ENCODE results near the gene C11orf24. TPM values are rescaled to one million over a fixed set of nuclear protein-coding genes. Genes with fewer than 3 reads are reported as not detected.
A peak's percentile ranks its signal among the peaks of the same experiment; 100 is the strongest.

The C11orf24 gene
- total and polyA plus RNA-seq, 12 donors: 8.8 to 46.5 (median 26.8) TPM

GRCh38 chr11:68263444-68264035, 8.2 kb downstream of the C11orf24 start:
- Histone ChIP-seq H3K27ac (no peak overlapping the region), H3K27me3 (no peaks in the 10 kb centered on the region), H3K4me3 (no peak overlapping the region), H3K9me3 (replicated peaks in 1 of 3) (no peaks in the 10 kb centered on the region), H3K4me1 (replicated peaks in 1 of 2) (peaks cover 0 to 4% of the 10 kb centered on the region in 2 donors), H3K36me3 (replicated peaks in 1 of 2) (peaks cover 0 to 60% of the 10 kb centered on the region in 2 donors)
- intact Hi-C loops (cut with DNase I): loop anchor here in 1 of 2 donors (5.0 kb wide), 2 partner anchors 124 to 184 kb away; no protein-coding TSS in a partner anchor
- TF ChIP-seq POLR2A (IDR thresholded peaks at IDR 0.05): no peak
- TF ChIP-seq CTCF (IDR thresholded peaks at IDR 0.05): no peak
- DNase-seq: peak in 1 of 7 donors; percentile 42
- WGBS, 4 donors: 95 to 98% (median 96%) methylated on average over 8 to 13 of the region's 13 CpGs

GRCh38 chr11:68262544-68262827, 9.3 kb downstream of the C11orf24 start:
- no peaks in the 10 kb centered on the region for H3K9me3 ChIP-seq (replicated peaks in 1 of 3)
- peaks cover 0 to 8% of the 10 kb centered on the region in 2 donors for H3K4me1 ChIP-seq (replicated peaks in 1 of 2)
- peaks cover 0 to 54% of the 10 kb centered on the region in 2 donors for H3K36me3 ChIP-seq (replicated peaks in 1 of 2)
- no peak overlapping the region for H3K4me3 ChIP-seq
- no peak for TF ChIP-seq POLR2A (IDR thresholded peaks at IDR 0.05)
- TF ChIP-seq CTCF (IDR thresholded peaks at IDR 0.05): no peak
- H3K27me3 ChIP-seq: no peaks in the 10 kb centered on the region
- no peak overlapping the region for H3K27ac ChIP-seq
- intact Hi-C loops (cut with DNase I): loop anchor here in 1 of 2 donors (5.0 kb wide), 2 partner anchors 125 to 185 kb away; no protein-coding TSS in a partner anchor
- DNase-seq: peak in 1 of 7 donors; percentile 40
- WGBS, 4 donors: 93 to 96% (median 95%) methylated on average over 6 to 8 of the region's 8 CpGs

- intact Hi-C loops (cut with DNase I): loop anchor here in 1 of 2 donors (5.0 kb wide), 2 partner anchors 125 to 185 kb away; no protein-coding TSS in a partner anchor
- Histone ChIP-seq H3K36me3 (replicated peaks in 1 of 2) (peaks cover 0 to 48% of the 10 kb centered on the region in 2 donors), H3K27me3 (no peaks in the 10 kb centered on the region), H3K27ac (no peak overlapping the region), H3K4me3 (no peak overlapping the region), H3K4me1 (replicated peaks in 1 of 2) (peaks cover 0 to 9% of the 10 kb centered on the region in 2 donors), H3K9me3 (replicated peaks in 1 of 3) (no peaks in the 10 kb centered on the region)
- no peak for DNase-seq
- WGBS, 4 donors: 93 to 100% (median 95%) methylated on average over 6 to 24 of the region's 24 CpGs
- no peak for TF ChIP-seq POLR2A (IDR thresholded peaks at IDR 0.05)
- TF ChIP-seq CTCF (IDR thresholded peaks at IDR 0.05): no peak
Measured at GRCh38 chr11:68261749-68262543, 9.8 kb downstream of the C11orf24 start.

GRCh38 chr11:68261006-68261405, 10.8 kb downstream of the C11orf24 start:
- no peak overlapping the region for H3K4me3 ChIP-seq
- DNase-seq: no peak
- WGBS, 4 donors: 91 to 94% (median 93%) methylated on average over 9 to 15 of the region's 15 CpGs
- H3K27me3 ChIP-seq: no peaks in the 10 kb centered on the region
- TF ChIP-seq POLR2A (IDR thresholded peaks at IDR 0.05) (no peak), CTCF (IDR thresholded peaks at IDR 0.05) (no peak)
- intact Hi-C loops (cut with DNase I): loop anchor here in 1 of 2 donors (5.0 kb wide), 2 partner anchors 126 to 186 kb away; no protein-coding TSS in a partner anchor
- no peaks in the 10 kb centered on the region for H3K9me3 ChIP-seq (replicated peaks in 1 of 3)
- no peak overlapping the region for H3K27ac ChIP-seq
- H3K36me3 ChIP-seq (replicated peaks in 1 of 2): peaks cover 0 to 45% of the 10 kb centered on the region in 2 donors
- peaks cover 0 to 9% of the 10 kb centered on the region in 2 donors for H3K4me1 ChIP-seq (replicated peaks in 1 of 2)
